HG03066 (cell line): Measurements from ENCODE around the gene PAX5.

Experiments used
- ATAC-seq: cut with Tn5 transposase; IDR thresholded peaks from one replicate; pipeline ENCODE4 v1.9.1; 2021; ENCODE audit warnings: low read depth; ENCODE audit not compliant: unreplicated experiment

PAX5 gene

DNA sequence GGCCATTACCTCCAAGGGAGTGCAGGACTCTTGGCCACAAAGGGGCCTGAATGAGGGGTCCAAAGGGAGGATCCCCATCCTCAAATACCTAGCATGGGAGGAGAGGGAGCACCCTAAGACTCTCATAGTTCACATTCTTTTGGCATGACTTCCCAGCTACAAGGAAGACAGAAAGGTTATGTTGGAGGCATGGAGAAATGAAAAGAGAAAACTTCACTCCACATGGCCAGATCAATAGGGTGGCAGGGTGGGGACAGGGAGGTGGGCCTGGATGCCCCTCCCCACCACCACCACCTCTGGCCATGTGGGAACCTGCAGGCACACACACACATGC, 97.6 kb downstream of the PAX5 start:
- ATAC-seq: no peak

DNA sequence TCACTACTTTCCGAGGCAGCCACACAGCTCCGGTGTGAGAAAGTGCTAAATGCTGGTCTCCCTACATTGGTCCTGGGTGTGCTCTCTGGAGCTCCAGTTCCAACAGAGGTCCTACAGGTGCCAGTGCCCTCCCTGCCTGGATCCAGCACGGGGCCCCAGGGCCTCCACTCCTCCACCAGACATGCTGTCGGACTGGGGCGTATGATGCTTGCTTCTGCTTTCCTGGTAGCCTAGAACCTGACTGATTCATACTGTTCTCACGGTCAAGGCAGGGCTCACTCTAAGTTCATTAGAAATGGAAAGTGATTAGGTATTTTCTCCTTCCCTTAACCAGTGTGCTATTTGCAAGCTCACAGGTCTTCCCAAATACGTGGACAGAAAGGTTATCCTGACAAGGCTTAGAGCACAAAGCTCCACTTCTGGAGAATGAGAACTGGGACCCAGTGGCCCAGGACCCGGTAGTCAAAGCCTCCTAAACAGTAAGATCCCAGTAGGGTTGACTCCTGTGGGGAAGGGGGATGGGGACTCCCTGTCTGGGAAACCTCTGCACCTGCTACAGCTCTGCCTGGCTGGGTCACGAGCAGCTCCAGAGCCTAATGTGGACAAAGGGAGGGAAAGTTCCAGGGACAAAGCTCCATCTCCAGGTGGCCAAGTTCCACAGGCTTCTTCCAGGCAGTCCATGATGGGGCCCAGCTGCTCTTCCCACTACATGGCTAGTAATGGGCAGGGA, 98.1 kb downstream of the PAX5 start:
- peak; percentile 63 for ATAC-seq

DNA sequence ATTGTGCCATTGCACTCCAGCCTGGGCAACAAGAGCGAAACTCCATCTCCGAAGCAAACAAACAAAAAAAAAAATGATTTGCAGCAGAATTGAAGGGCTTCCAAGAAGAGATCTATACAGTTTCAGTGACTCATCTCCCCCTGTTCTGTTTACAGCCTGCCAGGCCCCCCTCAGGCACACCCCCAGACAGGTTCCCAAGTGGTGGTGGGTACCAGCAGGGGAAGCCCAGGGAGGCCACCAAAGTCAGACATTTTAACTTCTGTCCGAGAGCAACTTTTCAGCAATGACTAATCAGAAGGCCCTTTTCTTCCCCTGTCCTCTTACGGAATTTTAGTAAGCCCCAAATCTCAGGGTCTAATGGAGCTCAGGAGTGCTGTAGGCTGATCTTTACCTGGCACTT, 98.7 kb downstream of the PAX5 start:
- no peak for ATAC-seq

DNA sequence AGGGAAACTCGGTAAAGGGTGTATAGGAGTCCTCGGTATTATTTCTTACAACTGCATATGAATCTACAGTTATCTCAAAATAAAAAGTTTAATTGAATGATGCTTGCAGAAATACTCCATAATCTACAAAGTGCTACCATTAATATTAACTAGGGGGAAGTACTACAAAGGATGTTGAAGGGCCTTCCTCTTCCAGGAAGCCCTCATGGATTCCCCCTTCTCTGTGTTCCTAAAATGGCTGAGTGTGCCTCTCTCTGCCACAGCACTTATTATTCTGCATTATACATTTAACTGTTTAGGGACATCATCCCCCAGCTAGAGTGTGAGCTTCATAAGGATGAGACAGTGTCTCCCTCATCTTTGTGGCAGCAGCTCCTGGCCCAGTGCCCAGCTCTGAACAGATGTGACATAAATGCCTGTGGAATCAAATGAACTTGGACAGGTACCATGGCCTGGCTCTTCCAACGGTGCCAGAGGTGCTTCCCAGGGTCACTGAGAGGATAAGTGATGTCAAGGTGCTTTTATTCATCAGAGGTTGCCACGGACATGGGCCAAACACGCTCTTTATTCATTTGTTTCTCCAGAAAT, 99.5 kb downstream of the PAX5 start:
- no peak for ATAC-seq

DNA sequence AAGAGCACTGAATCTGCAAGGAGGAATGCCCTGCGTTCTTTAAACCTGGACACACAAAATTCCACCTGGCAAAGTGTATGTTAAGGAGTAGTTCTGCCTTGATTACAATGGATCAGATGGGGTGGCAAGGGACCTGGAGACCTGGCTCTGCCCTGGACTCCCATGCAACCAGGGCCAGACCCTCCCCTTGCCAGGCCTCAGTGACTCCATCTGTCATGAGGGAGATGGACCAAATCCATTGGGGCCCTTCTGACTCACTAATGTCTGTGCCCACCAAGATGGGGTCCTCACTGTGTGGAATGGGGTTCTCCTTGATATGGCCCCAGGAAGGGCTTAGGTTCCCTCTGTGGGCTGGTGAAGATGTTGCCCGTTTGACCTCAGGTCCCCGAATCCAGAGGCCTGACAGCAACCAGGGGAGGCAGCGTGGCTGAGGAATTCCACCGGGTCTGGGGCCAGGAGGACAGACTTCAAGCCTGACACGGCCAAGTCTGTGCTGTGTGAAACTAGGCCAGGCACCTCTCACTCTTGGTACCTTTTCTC, 100.3 kb downstream of the PAX5 start:
- no peak for ATAC-seq

DNA sequence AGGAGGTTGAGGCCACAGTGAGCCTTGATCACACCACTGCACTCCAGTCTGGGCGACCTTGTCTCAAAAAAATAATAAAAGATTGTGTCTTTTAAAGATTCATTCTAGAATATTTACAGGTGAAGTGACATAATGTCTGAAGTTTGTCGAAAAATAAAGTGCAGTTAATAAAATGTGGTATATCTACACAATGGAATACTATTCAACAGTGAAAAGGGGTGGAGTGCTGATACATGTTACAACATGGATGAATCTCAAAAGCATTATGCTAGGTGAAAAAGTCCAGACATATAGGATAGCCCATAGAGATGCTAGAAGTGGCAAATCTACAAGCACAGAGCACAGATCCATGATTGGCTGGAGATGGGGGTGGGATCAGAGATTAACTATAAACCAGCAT, 101.9 kb downstream of the PAX5 start:
- ATAC-seq: no peak

DNA sequence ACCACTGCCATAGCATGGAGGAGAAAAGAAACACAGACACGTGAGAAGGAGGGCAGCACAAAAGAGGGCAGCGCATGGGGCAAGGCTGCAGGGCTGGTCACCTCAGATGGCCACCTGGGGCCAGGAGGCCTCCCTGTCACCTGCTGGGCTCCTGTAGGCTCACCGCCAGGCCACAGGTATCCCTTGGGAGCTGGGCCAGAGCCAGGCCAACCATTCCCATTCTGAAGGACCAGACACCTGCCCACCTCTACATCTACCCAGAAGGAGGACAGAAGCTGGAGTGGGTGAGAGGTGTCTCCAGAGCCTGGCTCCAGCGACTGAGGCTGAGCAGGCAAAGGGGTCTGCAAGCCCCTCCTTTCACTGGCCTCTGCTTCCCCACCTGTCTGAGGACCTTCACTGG, 103.1 kb downstream of the PAX5 start:
- no peak for ATAC-seq

DNA sequence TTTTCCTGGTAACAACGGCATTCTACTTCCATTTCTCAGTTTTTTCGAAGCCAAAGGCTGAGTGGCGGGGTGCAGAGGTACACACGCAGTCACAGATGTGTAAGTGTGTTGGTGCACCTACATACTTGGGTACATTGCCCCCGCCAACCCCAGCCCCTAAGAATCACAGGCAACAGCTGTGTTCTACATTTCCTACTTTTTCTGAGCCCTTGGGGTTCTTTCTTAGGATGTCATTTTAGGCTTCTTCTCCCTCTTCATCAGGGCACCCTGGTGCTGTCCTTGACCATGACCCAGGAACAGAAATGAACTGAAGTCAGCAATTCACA, 104.8 kb downstream of the PAX5 start:
- no peak for ATAC-seq

DNA sequence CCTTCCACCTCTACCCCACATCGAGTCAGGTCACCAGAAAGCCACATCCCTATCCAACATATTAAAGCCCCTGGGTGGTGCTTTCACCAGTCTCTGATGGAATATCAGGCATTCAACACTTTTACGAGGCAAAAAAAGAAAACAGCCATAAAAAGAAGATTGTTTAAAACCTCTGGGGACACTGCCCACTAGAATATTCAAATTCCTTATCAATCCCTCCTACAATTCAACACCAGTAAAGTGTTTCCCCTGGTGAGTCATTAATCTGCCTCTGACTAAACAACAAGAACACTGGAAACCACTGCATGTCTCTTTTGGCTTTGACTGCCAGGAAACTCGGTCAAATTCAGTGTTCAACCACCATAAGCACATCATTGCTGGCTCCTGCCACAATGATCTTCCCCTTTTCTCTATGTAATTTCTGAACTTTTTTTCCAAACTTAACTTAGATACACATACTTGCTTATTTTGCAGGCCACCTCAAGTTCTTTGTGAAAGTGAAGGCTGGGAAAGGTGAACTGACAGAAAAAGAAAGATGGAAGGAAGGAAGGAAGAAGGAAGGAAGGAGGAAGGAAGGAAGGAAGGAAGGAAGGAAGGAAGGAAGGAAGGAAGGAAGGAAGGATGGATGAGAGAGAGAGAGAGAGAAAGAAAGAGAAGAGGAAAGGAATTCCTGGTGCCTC, 105.3 kb downstream of the PAX5 start:
- ATAC-seq: no peak

DNA sequence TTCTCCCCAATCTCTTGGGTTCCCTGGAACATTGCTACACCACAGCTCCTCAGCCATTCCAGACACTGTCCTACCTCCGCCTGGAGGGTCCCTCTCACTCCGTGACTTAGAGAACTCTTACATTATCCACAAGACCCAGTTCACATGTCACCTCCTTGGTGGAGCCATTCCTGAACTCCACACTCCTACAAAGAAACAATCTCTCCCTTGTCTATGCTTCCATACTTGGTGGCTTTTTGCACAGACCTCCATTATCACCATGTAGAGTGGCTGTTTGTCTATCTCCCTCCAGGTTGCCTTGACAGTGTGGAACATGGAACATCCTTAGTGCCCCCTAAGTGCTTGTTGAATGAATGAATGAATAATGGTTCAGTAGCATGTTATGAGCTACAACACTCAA, 105.9 kb downstream of the PAX5 start:
- no peak for ATAC-seq

DNA sequence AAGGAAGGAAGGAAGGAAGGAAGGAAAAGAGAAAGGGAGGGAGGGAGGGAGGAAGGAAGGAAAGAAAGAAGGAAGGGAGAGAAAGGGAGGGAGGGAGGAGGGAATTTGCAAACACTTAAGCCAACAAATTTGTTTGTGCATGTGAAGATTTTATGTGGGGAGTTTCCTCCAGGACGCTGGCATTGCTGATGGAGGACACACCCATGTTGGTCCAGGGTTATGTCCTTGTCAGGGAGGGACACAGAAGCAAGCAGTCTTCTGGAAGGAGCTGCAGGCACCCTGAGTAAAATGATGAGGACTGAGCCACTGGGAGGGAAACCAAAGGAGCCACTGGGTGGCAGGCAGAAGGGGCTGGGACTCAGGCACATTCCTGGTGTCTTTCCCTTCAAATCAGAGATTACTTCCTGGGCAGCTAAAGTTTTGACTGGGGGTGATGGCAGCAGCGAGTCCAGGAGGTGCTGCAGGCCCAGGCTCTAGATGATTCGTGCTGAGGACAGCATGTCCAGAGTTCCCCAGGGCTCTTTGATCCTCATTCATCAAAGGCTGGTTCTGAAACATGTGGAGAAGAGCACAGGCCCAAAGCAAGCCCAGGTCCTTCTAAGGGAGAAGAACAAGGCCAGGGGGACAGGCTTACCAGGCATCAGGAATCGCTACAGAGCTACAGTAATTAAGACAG, 109.2 kb downstream of the PAX5 start:
- ATAC-seq: no peak

DNA sequence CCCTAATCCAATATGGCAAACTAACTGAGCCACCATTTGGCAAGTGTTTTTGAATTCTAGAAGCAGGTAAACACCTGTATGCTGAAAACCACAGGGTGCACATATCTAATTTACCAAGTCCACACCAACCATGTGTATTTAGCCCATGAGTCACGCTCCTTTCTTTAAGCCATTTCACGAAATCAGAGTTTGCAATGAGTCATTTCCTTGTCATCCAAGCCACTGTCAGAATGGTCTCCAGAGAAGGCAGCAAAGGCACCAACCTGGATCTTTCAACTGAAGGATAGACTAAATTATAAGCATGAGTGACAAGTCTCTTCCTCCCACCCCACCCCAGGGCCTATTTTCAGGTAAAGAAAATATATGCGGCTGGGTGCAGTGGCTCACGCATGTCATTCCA, 110.0 kb downstream of the PAX5 start:
- ATAC-seq: no peak

DNA sequence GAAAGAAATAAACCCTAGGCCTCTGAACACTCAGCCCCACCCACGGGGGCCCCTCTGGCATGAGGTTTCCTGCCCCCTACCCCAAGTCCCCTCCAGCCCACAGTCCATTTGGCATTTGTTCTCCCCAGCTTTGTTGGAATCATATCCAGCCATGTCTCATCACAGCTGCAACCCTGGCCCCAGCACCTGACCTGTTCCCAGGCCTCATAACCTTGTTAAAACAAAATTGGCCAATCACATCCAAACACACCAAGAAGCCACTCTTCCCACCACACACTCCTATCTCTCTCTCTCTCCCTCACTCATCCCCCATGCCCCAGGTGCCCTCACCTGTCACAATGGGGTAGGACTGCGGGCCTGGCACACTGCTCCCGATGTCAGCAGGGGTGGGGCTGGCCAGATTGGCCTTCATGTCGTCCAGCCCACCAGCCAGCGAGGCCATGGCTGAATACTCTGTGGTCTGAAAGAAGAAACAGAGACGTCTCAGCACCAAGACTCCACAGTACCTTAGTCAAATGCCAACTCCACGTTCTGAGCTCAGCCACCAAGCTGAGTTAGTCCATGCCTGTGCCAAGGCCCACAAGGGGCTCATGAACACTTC, 110.9 kb downstream of the PAX5 start:
- no peak for ATAC-seq

DNA sequence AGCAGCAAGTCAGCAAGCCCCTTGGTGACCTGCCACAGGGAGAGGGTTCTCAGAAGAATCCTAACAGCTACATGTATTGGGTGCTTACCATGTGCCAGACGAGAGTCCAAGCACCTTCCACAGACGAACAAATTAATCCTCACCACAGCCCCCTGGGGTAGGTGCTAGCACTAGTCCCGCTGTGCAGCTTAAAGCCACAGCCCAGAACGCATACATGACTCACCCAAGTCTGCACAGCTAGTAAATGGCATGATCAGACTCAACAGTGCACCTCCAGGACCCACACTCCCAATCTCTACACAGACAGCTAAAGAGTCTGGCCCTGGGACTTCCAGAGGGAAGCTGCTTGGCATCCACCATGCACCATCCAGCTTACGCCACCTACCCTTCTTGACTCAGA, 111.5 kb downstream of the PAX5 start:
- no peak for ATAC-seq

DNA sequence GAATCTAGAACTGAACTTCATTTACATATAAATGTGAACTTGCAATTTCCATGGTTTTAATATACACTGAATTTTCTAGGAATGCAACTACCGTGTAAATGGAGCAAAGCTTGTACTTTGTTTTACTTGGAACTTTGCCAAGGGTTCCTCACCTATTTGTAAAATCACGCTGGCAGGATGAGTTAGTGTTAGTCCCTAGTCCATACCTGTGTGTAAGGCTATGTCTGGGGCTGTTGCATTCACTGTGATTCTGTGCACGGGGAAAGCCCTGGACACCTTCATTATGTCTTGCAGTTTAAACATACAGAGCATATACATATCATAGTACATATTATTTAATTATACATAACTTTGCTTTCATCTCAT, 119.9 kb downstream of the PAX5 start:
- ATAC-seq: no peak

DNA sequence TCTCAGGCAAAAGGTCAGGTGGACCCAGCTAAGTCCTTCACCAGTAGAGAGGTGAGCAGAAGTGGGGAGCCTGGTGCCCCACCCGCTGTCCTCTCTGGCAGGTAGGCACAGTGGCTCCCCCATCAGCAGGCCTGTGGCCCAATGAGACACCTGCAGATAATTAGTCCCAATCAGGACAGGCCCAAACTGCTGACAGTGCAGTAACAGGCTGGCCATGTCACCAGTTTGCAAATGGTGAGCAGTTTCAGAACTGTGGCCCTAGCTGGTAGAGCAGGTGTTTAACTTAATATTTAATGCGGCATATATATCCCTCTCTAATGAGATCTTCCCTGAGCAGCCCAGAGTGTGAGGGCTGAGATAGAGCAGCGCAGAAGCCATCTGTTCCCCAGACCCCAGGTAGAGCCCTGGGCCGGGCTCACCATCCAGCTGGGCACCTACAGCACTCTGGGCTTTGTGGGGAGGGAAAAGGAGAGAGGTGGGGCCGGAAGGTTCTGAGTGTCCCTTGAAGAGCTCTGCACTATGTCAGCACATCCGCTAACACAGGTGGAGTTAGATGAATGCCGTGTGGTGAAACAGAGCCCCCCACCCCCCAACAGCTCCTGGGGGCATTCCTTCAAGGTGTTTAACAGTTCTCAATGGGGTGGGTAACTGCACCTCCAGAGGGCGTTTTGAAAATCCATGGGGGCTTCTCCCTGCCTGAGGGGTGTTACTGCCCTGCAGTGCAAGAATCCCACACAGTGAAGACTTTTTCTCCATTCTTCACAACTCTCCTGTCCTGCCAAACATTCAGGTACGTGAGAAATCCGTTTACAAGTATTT, 120.5 kb downstream of the PAX5 start:
- ATAC-seq: no peak

DNA sequence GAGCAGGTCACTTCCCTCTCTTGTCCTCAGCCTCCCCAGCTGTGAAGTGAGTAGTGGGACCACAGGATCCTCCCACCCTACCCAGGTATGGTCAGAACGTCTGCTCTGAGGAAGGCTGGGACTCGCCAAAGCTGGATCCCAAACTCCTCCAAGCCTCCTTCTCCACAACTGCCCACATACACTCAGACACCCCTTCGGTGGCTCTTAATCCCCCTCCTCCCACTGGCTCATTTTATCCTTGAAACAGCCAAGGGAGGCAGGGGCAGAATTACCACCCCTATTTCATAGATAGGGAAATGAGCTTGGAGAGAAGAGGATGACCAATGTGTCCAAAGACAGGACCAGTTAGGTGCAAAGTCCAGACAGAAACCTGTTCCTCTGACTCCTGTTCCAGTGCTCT, 121.4 kb downstream of the PAX5 start:
- no peak for ATAC-seq

DNA sequence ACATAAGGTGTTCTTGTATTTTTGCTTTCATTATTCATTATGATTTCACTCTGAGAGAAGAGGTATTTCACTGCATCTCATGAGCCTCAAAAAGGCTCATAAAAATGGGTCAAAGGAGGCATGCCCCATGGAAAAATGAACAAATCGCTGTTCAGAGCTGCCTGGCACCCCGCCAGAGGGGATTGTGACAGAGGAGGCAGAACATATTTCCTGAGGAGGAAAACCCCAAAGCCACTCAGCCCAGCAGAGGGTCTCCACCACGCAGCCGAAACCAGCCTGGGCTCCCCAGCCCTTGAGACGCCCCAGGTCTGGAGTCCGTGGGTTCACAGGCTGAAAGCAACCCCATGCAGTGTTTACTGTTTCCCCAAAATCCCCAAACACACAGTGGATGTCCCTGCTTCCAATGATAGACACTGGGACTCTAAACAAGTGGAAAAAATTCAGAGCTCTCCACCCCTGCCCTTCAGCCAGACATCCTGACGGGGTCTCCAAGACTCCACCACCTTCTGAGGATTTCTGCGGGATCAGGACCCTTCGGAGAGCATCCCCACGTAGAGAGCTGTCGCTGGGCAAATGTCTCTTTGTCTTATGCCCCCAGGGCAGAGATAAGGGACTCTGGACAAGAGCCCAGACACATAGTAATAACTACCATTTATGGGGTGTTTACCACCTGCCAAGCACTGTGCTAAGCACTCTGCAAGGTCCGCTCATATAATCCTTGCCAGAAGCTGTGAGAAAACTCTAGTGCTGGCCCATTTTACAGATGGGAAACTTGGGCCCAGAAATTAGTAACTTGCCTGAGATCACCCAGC, 122.3 kb downstream of the PAX5 start:
- no peak for ATAC-seq

DNA sequence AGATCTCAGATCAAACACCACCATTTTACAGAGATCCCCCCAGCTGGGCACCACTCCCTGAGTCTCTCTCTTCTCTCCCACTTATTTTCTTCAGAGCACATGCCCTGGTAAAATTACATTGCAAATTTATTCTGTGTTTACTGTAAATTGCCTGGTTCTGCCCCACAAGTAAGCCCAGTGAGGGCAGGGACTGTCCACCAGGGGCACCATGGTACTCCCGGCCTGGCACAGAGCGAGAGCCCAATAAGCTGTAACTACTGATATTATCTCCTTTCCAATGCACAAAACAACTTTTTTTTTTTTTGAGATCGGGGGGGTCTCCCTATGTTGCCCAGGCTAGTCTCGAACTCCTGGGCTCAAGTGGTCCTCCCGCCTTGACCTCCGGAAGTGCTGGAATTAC, 123.0 kb downstream of the PAX5 start:
- ATAC-seq: no peak

DNA sequence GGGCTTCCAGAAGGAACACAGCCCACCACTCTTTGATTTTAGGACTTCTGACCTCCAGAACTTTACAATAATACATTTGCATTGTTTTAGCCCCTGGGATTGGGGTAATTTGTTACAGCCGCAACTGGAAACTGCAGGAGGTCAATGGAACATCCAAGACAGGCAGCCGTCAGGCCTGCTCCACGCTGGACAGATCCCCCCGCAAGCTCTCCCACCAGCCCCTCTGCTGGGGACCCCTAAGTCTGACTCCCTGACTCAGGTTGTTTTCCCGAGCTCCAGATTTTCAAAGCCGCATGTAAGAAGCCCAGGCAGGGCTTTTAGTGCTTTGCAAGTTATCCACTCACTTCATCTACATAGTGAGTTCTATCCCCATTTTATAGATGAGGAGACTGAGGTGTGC, 127.6 kb downstream of the PAX5 start:
- ATAC-seq: no peak
